Measurements from ENCODE around the gene BOC. TPM values are rescaled to one million over a fixed set of nuclear protein-coding genes. Genes with fewer than 3 reads are reported as not detected.

The BOC gene
- total and polyA plus RNA-seq, 10 of the 15 experiments (the other 5 are each of a cell fraction or from before 2014, with no cell fraction given), result 0.18 TPM; not detected in 9

- peaks cover 4% of the 10 kb centered on the region for H3K4me1 ChIP-seq (ENCODE audit: control insufficient read depth, insufficient read depth, low read length)
- no peak overlapping the region for H3K9ac ChIP-seq (ENCODE audit: control insufficient read depth, insufficient read depth, low read length)
- H3K27ac ChIP-seq (ENCODE audit: control insufficient read depth, insufficient read depth), result no peak overlapping the region
- no peak overlapping the region for H3K4me3 ChIP-seq
- no peaks in the 10 kb centered on the region for H3K27me3 ChIP-seq (replicated peaks in 1 of 2; ENCODE audit: control insufficient read depth in 2 of 2, insufficient read depth in 2 of 2, low read length in 1 of 2)
- no peak for DNase-seq (ENCODE audit: low read depth, low spot score)
- BruUV-seq (replicated peaks), result no TSS peak
- no peak for ATAC-seq
- no peak overlapping the region for H2AFZ ChIP-seq (ENCODE audit: control insufficient read depth, low read depth, low read length)
- in situ Hi-C loops (cut with MboI) (loop anchor here (5.0 to 10.0 kb wide), 2 partner anchors 146 to 639 kb away; partner anchors contain the start of gene CCDC80), intact Hi-C loops (cut with micrococcal nuclease; ENCODE audit: unreplicated experiment) (no loop called here)
- TF ChIP-seq, protein P1, sequence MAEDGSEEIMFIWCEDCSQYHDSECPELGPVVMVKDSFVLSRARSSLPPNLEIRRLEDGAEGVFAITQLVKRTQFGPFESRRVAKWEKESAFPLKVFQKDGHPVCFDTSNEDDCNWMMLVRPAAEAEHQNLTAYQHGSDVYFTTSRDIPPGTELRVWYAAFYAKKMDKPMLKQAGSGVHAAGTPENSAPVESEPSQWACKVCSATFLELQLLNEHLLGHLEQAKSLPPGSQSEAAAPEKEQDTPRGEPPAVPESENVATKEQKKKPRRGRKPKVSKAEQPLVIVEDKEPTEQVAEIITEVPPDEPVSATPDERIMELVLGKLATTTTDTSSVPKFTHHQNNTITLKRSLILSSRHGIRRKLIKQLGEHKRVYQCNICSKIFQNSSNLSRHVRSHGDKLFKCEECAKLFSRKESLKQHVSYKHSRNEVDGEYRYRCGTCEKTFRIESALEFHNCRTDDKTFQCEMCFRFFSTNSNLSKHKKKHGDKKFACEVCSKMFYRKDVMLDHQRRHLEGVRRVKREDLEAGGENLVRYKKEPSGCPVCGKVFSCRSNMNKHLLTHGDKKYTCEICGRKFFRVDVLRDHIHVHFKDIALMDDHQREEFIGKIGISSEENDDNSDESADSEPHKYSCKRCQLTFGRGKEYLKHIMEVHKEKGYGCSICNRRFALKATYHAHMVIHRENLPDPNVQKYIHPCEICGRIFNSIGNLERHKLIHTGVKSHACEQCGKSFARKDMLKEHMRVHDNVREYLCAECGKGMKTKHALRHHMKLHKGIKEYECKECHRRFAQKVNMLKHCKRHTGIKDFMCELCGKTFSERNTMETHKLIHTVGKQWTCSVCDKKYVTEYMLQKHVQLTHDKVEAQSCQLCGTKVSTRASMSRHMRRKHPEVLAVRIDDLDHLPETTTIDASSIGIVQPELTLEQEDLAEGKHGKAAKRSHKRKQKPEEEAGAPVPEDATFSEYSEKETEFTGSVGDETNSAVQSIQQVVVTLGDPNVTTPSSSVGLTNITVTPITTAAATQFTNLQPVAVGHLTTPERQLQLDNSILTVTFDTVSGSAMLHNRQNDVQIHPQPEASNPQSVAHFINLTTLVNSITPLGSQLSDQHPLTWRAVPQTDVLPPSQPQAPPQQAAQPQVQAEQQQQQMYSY (CRISPR knock-in tag; IDR thresholded peaks at IDR 0.05), result no peak
- no peak for TF ChIP-seq SMARCA5 (IDR thresholded peaks at IDR 0.05)
- no peak for TF ChIP-seq YBX1 (IDR thresholded peaks at IDR 0.05)
- no peak for TF ChIP-seq ZNF24 (IDR thresholded peaks at IDR 0.05)
- TF ChIP-seq NFIC (IDR thresholded peaks at IDR 0.05; ENCODE audit: low read depth, low read length), result no peak
- TF ChIP-seq CBX5 (IDR thresholded peaks at IDR 0.05; ENCODE audit: low read depth), result no peak
- no peak for TF ChIP-seq TCF3 (IDR thresholded peaks at IDR 0.05; ENCODE audit: borderline replicate concordance, insufficient read depth, low read depth, low read length)
- no peak for TF ChIP-seq NFXL1 (IDR thresholded peaks at IDR 0.05; ENCODE audit: borderline replicate concordance)
- no peak for TF ChIP-seq TAF1 (IDR thresholded peaks at IDR 0.05; ENCODE audit: borderline replicate concordance, low read depth, low read length)
- TF ChIP-seq SUPT20H (IDR thresholded peaks at IDR 0.05; ENCODE audit: borderline replicate concordance, control insufficient read depth, low read depth, low read length), result no peak
- no peak for TF ChIP-seq MLLT1 (IDR thresholded peaks at IDR 0.05)
- no peak for TF ChIP-seq GABPA (IDR thresholded peaks at IDR 0.05; ENCODE audit: low read depth)
- TF ChIP-seq BRCA1 (IDR thresholded peaks at IDR 0.05; ENCODE audit: low read depth, low read length), result no peak
- no peak for TF ChIP-seq RFX5 (IDR thresholded peaks at IDR 0.05; ENCODE audit: low read depth, low read length)
- no peak for TF ChIP-seq SP1 (IDR thresholded peaks at IDR 0.05; ENCODE audit: low read depth, low read length)
- TF ChIP-seq, protein P2, sequence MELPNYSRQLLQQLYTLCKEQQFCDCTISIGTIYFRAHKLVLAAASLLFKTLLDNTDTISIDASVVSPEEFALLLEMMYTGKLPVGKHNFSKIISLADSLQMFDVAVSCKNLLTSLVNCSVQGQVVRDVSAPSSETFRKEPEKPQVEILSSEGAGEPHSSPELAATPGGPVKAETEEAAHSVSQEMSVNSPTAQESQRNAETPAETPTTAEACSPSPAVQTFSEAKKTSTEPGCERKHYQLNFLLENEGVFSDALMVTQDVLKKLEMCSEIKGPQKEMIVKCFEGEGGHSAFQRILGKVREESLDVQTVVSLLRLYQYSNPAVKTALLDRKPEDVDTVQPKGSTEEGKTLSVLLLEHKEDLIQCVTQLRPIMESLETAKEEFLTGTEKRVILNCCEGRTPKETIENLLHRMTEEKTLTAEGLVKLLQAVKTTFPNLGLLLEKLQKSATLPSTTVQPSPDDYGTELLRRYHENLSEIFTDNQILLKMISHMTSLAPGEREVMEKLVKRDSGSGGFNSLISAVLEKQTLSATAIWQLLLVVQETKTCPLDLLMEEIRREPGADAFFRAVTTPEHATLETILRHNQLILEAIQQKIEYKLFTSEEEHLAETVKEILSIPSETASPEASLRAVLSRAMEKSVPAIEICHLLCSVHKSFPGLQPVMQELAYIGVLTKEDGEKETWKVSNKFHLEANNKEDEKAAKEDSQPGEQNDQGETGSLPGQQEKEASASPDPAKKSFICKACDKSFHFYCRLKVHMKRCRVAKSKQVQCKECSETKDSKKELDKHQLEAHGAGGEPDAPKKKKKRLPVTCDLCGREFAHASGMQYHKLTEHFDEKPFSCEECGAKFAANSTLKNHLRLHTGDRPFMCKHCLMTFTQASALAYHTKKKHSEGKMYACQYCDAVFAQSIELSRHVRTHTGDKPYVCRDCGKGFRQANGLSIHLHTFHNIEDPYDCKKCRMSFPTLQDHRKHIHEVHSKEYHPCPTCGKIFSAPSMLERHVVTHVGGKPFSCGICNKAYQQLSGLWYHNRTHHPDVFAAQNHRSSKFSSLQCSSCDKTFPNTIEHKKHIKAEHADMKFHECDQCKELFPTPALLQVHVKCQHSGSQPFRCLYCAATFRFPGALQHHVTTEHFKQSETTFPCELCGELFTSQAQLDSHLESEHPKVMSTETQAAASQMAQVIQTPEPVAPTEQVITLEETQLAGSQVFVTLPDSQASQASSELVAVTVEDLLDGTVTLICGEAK (IDR thresholded peaks at IDR 0.05; ENCODE audit: borderline replicate concordance), result no peak
- H3K9me3 ChIP-seq (replicated peaks; ENCODE audit: control insufficient read depth, insufficient read depth, low read length), result no peaks in the 10 kb centered on the region
- no peak overlapping the region for H3K4me2 ChIP-seq (ENCODE audit: control insufficient read depth, insufficient read depth)
- no peaks in the 10 kb centered on the region for H3K36me3 ChIP-seq (ENCODE audit: control insufficient read depth in 2 of 2, insufficient read depth in 2 of 2, low read length in 1 of 2)
- POLR2A ChIA-PET, result interaction anchor here (0.5 kb wide), 1 partner anchor 179 kb away, joined by 3 read pairs; no protein-coding TSS in a partner anchor
- no peaks in the 10 kb centered on the region for H3K79me2 ChIP-seq (ENCODE audit: control insufficient read depth, insufficient read depth, low read length)
- SMC1A ChIA-PET (ENCODE audit: uncharacterized antibody, unreplicated experiment), result no interaction called here
- CTCF ChIA-PET, result interaction anchor here (1.2 to 1.8 kb wide), 2 partner anchors 148 to 248 kb away, joined by 3 to 5 read pairs; no protein-coding TSS in a partner anchor
- RAD21 ChIA-PET (ENCODE audit: unreplicated experiment), result no interaction called here
- WGBS (ENCODE audit: insufficient coverage, insufficient replicate concordance, low lambda C conversion rate, missing lambda C conversion rate), result 84% methylated on average over 12 of the region's 12 CpGs
- no peaks in the 10 kb centered on the region for H4K20me1 ChIP-seq (ENCODE audit: control insufficient read depth, insufficient read depth)
- no peak for FAIRE-seq
Observed at GRCh38 chr3:113283306-113283705, 71.9 kb downstream of the BOC start.

All from GM12878 (cell line).